ENCODE data around the gene SMDT1.

GRCh38 chr22:42132457-42132856 lies 53.0 kb downstream of the SMDT1 start:
- TF ChIP-seq CTCF (conservative IDR thresholded peaks at IDR 0.05; ENCODE audit: low read length) (no peak), EZH2phosphoT487 (IDR thresholded peaks at IDR 0.05; ENCODE audit: borderline replicate concordance, low read depth, low read length) (no peak)
